Globus pallidus (tissue), 1 donor: ENCODE measurements around the gene KDM4C.

Experiments
- DNase-seq: peaks from one replicate; pipeline ENCODE4 v3.0.0-alpha.2; 2015; ENCODE audit warnings: low spot score

Gene KDM4C

DNA sequence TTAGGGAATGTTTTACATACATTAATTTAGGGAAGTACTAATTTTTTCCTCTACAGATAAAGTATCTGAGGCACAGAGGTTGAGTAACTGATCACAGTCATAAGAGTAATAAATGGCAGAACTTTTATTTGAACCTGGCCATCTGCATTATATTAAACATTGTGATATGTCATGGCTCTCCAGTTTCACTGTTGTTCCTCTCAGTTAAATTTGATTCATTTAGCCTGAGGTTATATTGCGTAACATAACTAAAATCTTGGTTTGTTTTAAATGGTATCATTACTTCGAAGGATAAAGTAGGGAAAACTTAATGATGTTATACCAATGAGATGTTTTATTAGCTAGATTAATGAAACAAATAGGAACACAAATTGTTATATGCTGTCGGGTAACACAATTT is 284.4 kb downstream of the KDM4C start:
- DNase-seq: no peak

- no peak for DNase-seq
Measured at GRCh38 chr9:7045361-7045760, 287.6 kb downstream of the KDM4C start.

- no peak for DNase-seq
Measured at GRCh38 chr9:7051711-7052110, 293.9 kb downstream of the KDM4C start.

- DNase-seq: no peak
Measured at GRCh38 chr9:7053903-7054302, 296.1 kb downstream of the KDM4C start.

GRCh38 chr9:7055171-7055903 is 297.6 kb downstream of the KDM4C start:
- DNase-seq: no peak

DNA sequence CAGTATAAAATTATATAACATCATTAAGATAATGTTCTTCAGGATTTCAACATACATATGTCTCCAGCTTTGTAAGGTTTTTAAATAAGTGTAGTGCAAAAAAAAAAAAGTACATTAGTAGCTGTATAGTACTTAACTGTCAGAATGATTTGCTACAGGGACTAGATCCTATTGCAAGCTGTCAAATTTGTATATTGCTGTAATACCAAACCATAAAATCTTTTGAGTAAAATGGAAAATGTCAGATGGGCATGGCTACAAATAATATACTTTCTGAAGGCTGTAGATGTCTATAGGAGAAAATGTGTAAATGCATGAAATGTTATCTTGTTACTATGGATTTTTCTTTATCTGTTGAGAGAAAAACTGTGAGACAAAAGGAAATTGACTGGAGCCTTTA is 298.5 kb downstream of the KDM4C start:
- no peak for DNase-seq

GRCh38 chr9:7058473-7058872 is 300.7 kb downstream of the KDM4C start:
- DNase-seq: no peak

- no peak for DNase-seq
Measured at GRCh38 chr9:7067169-7067568, 309.4 kb downstream of the KDM4C start.

GRCh38 chr9:7071916-7072315 is 314.1 kb downstream of the KDM4C start:
- DNase-seq: no peak

DNA sequence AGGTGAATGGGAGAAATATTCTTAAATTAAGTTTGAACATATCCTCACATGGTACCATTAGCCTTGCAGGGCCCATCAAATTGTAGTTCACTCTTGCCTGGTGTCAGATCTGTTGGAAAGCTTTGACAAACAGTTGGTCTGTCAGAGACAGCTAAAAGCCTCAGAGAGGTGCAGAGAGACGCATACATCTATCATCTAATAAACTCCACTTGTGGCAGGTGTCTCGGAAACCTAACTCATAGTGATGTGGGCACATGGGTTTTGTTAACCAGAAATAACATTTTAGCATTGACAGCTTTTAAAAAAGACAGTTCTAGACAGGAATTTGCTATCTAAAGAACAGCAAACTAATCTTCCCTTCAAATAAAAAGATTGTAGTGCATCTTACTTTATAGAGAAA is 315.9 kb downstream of the KDM4C start:
- no peak for DNase-seq

GRCh38 chr9:7075154-7075553 is 317.4 kb downstream of the KDM4C start:
- DNase-seq: no peak

- DNase-seq: no peak
Measured at GRCh38 chr9:7079051-7079450, 321.3 kb downstream of the KDM4C start.

DNA sequence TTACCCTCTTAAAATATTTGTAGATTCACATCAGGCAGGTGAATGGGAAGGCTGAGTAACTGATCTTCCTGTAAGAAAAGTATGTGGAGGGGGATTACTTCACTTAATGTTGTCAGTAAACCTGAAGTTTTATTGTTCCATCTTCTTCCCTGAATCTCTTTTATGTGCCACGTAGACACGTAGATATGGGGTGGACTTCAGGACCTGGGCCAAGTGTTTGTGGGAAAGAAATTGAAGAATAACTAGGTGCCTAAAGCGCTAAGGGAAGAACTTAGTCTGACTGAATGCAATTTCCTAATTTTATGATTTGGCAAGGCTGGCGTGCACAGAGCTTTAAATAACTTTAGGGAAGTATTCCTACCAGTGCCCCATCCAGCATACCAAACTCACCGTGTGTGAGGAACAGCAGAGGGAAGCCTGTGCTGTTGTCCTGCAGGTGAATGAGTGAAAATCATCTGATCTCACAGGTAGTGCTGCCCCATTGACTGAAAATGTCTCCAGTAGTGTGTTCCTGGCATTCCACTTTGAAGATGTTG is 323.4 kb downstream of the KDM4C start:
- DNase-seq: no peak

DNA sequence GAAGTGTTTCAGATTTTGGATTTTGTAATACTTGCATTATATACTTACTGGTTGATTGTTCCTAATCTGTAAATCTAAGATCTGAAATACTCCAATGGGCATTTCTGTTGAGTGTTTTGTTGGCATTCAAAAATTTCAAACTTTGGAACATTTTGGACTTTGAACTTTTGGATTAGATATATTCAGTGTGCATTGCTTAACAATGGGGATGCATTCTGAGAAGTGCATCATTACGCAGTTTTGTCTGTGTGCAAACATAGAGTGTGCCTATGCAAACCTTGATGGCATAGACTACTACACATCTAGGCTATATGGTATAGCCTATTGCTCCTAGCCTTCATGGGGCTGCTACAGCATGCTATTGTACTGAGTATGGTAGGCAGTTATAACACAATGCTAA is 325.4 kb downstream of the KDM4C start:
- no peak for DNase-seq

GRCh38 chr9:7085357-7085756 is 327.6 kb downstream of the KDM4C start:
- no peak for DNase-seq

DNA sequence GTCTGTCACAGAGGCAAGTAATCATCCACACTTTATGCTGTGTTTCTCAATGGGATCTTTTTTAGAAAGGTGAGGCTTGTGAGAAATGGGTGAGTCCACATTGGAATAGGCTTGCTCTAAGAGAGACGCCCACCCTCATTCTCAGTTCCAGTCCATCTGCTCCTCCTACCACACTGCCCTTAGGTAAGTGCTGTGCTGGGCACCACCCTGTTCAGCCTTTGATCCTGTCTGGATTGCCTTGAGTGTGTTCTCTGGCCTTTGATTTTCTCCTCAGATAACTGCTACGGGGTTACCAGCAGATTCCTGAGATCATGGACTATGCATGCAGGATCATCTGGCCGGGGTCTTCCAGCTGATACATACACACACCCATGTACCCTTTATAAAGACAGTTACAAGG is 328.6 kb downstream of the KDM4C start:
- DNase-seq: no peak

DNA sequence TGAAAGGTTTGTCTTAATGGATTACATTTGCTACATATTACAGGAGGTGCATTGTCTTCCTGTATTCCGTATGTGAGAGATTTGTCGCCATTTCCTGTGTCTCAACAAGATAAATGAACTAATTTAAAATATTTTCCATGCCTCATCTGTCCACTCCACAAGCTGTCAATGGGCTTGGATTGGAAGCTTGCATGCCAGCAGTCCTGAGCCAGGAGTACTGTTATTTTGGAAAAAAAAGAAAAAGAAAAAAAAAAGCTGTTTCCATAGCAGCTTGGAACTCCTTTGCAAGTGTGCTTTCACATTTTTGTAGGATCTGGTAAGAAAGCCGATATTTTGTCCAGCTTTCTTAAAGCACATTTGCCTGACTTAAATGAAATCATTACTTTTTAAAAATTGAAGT is 330.8 kb downstream of the KDM4C start:
- no peak for DNase-seq

DNA sequence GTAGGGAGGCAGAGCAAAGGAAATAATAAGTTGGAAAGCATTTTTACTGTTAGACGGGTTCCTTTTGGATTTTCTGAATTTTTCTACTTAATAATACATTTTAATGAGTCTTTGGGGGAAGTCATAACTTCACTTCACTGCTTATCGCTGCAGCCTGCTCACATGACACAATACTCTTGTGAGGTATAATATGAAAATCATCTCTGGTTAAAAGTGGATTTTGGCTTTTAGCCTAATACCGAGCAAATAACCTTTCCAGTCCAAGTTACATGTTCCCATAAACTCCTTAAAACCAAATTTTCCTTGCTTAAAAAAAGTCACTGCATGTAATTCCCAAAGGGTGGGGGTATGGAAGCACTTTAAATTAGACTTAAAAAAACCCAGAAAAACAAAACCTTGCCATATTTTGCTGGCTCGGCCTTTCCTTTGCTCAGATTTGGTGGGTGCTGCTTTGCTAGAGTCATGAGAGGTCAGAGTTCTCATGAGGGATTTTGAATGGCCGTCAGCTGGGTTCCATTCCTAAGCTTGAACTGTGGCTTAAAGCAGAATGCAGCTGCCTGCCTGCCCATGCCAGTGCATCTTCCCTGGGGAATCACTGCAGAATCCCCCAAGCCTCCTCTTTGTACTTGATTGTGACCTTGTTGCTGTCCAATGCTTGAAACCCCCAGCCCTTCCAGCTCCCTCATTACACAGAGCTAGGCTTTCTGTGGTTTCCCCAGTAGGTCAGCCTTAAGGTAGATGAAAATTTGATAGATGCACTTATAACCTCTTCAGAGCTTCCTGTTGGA is 331.8 kb downstream of the KDM4C start:
- no peak for DNase-seq

GRCh38 chr9:7093040-7093439 is 335.3 kb downstream of the KDM4C start:
- DNase-seq: no peak

DNA sequence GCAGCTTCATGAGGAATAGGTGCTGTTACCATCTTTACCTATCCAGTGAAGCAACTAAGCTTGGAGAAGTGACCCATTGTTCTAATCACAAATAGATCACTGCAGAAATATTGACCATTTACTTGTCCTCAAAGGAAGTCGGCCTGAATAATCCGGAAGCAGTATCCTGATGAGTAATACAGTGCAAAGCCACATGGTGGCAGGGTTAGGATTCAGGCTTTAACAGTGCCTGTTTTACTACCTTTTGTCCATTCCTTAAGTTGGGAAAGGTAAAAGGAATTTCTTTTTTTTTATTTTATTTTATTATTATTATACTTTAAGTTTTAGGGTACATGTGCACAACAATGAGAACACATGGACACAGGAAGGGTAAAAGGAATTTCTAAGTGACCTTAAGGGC is 336.3 kb downstream of the KDM4C start:
- DNase-seq: no peak

GRCh38 chr9:7094576-7094975 is 336.8 kb downstream of the KDM4C start:
- no peak for DNase-seq

DNA sequence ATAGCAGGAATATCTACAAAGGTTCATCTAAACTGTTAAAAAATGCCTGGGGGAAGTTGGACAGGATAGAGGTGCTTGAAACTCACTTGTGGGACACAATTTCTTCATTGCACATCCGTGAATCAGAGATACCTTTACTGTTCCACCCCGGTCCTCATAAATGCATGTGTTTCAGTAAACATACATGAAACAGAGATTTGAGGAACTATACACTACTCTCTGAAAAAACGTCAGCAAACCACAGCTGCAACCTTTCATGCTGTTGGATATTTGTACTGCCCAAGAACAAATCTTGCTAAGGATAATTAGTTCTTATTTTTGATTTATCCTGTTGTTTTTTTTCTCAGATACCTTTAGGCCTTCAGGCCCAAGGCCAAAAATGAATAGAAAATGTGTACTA is 337.3 kb downstream of the KDM4C start:
- no peak for DNase-seq

- DNase-seq: no peak
Measured at GRCh38 chr9:7097040-7097715, 339.4 kb downstream of the KDM4C start.
